Astrocyte (in vitro differentiated cells and primary cell): ENCODE measurements around the gene KRT79.

Experiments
- EZH2 ChIP-seq: IDR thresholded peaks from 2 replicates; pipeline ENCODE4 v1.6.1; 2012; ENCODE audit warnings: mild to moderate bottlenecking, low read length, inconsistent platforms; ENCODE audit not compliant: insufficient read depth
- TF ChIP-seq, protein P1 (sequence below): IDR thresholded peaks from 2 replicates; pipeline ENCODE4 v1.5.1; 2011; ENCODE audit warnings: low read depth, mild to moderate bottlenecking, inconsistent platforms, low read length, moderate library complexity; ENCODE audit not compliant: insufficient read depth

DNA sequence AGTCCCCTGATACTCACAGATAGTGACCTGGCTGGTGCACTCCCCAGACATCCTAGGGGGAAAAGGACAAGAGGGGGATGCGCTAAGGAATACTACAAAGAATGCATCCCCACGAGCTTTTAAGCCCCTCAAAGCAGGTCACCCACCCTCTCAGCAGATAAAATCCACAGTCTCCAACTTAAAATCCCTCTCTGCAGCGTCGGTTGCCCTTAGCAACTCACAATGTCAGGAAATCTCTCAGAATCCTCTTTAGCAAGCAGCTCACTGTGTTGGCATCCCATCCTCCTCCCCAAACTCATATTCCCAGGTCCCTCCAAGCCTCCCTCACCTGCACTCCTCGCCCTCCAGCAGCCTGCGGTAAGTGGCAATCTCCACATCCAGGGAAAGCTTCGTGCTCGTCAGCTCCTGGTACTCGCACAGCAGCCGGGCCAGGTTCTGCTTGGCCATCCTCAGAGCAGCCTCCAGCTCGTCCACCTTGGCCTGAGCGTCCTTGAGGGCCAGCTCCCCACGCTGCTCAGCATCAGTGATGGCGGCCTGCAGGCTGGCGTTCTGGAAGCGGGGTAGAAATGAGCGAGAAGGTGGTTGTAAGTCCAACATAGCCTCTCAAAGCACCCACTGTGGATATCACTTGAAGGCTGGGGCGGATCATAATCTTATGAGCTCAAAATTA is 5.5 kb upstream of the KRT79 start:
- TF ChIP-seq, protein P1, sequence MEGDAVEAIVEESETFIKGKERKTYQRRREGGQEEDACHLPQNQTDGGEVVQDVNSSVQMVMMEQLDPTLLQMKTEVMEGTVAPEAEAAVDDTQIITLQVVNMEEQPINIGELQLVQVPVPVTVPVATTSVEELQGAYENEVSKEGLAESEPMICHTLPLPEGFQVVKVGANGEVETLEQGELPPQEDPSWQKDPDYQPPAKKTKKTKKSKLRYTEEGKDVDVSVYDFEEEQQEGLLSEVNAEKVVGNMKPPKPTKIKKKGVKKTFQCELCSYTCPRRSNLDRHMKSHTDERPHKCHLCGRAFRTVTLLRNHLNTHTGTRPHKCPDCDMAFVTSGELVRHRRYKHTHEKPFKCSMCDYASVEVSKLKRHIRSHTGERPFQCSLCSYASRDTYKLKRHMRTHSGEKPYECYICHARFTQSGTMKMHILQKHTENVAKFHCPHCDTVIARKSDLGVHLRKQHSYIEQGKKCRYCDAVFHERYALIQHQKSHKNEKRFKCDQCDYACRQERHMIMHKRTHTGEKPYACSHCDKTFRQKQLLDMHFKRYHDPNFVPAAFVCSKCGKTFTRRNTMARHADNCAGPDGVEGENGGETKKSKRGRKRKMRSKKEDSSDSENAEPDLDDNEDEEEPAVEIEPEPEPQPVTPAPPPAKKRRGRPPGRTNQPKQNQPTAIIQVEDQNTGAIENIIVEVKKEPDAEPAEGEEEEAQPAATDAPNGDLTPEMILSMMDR: no peak
- TF ChIP-seq EZH2: no peak
